ENCODE results near the gene UQCRQ.

Gene UQCRQ

GRCh38 chr5:132866342-132867045 is at the start of gene UQCRQ, which contains the start of gene GDF9:
Gene UQCRQ (plus strand): TSS chr5:132866642. CDS start chr5:132866882, 240 bp downstream.
Gene GDF9 (minus strand): TSS chr5:132866469. CDS start chr5:132864533, 1,936 bp downstream.
- in situ Hi-C loops (cut with MboI; ENCODE audit: low pct_unique_long_range_greater_than_20kb, low sequenced_read_pairs), result no loop called here
- DNase-seq, result peak; percentile 99

- no peak for DNase-seq
- in situ Hi-C loops (cut with MboI; ENCODE audit: low pct_unique_long_range_greater_than_20kb, low sequenced_read_pairs), result no loop called here
These were observed 49.4 kb upstream of the UQCRQ start for GRCh38 chr5:132817011-132817410.

GRCh38 chr5:132819468-132819867 is 47.0 kb upstream of the UQCRQ start:
- in situ Hi-C loops (cut with MboI; ENCODE audit: low pct_unique_long_range_greater_than_20kb, low sequenced_read_pairs), result no loop called here
- DNase-seq, result no peak

- peak; percentile 90 for DNase-seq
- in situ Hi-C loops (cut with MboI; ENCODE audit: low pct_unique_long_range_greater_than_20kb, low sequenced_read_pairs), result no loop called here
These were observed 46.2 kb upstream of the UQCRQ start for GRCh38 chr5:132820162-132820754.

GRCh38 chr5:132821350-132821749 is 45.1 kb upstream of the UQCRQ start:
- in situ Hi-C loops (cut with MboI; ENCODE audit: low pct_unique_long_range_greater_than_20kb, low sequenced_read_pairs), result no loop called here
- no peak for DNase-seq

GRCh38 chr5:132821791-132822190 is 44.7 kb upstream of the UQCRQ start:
- in situ Hi-C loops (cut with MboI; ENCODE audit: low pct_unique_long_range_greater_than_20kb, low sequenced_read_pairs), result no loop called here

GRCh38 chr5:132822650-132823480 is 43.6 kb upstream of the UQCRQ start:
- in situ Hi-C loops (cut with MboI; ENCODE audit: low pct_unique_long_range_greater_than_20kb, low sequenced_read_pairs), result no loop called here
- no peak for DNase-seq

More at GRCh38 chr5:132821791-132822190, 44.7 kb upstream of the UQCRQ start:
- DNase-seq, result no peak

- DNase-seq, result no peak
- in situ Hi-C loops (cut with MboI; ENCODE audit: low pct_unique_long_range_greater_than_20kb, low sequenced_read_pairs), result no loop called here
These were observed 42.9 kb upstream of the UQCRQ start for GRCh38 chr5:132823481-132824050.

- in situ Hi-C loops (cut with MboI; ENCODE audit: low pct_unique_long_range_greater_than_20kb, low sequenced_read_pairs), result no loop called here
- DNase-seq, result no peak
These were observed 42.0 kb upstream of the UQCRQ start for GRCh38 chr5:132824426-132824825.

- in situ Hi-C loops (cut with MboI; ENCODE audit: low pct_unique_long_range_greater_than_20kb, low sequenced_read_pairs), result no loop called here
- no peak for DNase-seq
These were observed 41.2 kb upstream of the UQCRQ start for GRCh38 chr5:132825033-132825833.

GRCh38 chr5:132825834-132826391 is 40.5 kb upstream of the UQCRQ start:
- in situ Hi-C loops (cut with MboI; ENCODE audit: low pct_unique_long_range_greater_than_20kb, low sequenced_read_pairs), result no loop called here
- DNase-seq, result no peak

GRCh38 chr5:132826424-132827082 is 39.9 kb upstream of the UQCRQ start:
- in situ Hi-C loops (cut with MboI; ENCODE audit: low pct_unique_long_range_greater_than_20kb, low sequenced_read_pairs), result no loop called here
- no peak for DNase-seq

- in situ Hi-C loops (cut with MboI; ENCODE audit: low pct_unique_long_range_greater_than_20kb, low sequenced_read_pairs), result no loop called here
- DNase-seq, result no peak
These were observed 38.3 kb upstream of the UQCRQ start for GRCh38 chr5:132827943-132828673.

GRCh38 chr5:132828846-132829494 is 37.5 kb upstream of the UQCRQ start:
- no peak for DNase-seq
- in situ Hi-C loops (cut with MboI; ENCODE audit: low pct_unique_long_range_greater_than_20kb, low sequenced_read_pairs), result no loop called here

GRCh38 chr5:132829742-132830435 is 36.6 kb upstream of the UQCRQ start:
- DNase-seq, result peak; percentile 81
- in situ Hi-C loops (cut with MboI; ENCODE audit: low pct_unique_long_range_greater_than_20kb, low sequenced_read_pairs), result no loop called here

- no peak for DNase-seq
These were observed 35.9 kb upstream of the UQCRQ start, which contains the start of gene SHROOM1 for GRCh38 chr5:132830436-132831094. Gene SHROOM1 (minus strand): TSS chr5:132830647. CDS start chr5:132826140, 4,507 bp downstream.

More at GRCh38 chr5:132830436-132831094, 35.9 kb upstream of the UQCRQ start, which contains the start of gene SHROOM1:
- in situ Hi-C loops (cut with MboI; ENCODE audit: low pct_unique_long_range_greater_than_20kb, low sequenced_read_pairs), result no loop called here
